Hepatocyte (in vitro differentiated cells): ENCODE measurements around the gene CDC42EP1. TPM values are rescaled to one million over a fixed set of nuclear protein-coding genes. Genes with fewer than 3 reads are reported as not detected.

Experiments
- DNase-seq: peaks from one replicate; pipeline ENCODE4 v3.0.0-alpha.2; 2016; ENCODE audit warnings: low spot score
- H2AFZ ChIP-seq: fragments of 200-600 bp; sonication (generic); 2 replicates; pipeline ENCODE4 v1.6.0; 2016; ENCODE audit warnings: antibody characterized with exemption, mild to moderate bottlenecking
- H3K27ac ChIP-seq: fragments of 200-600 bp; sonication (generic); 2 replicates; pipeline ENCODE4 v1.5.1; 2016; ENCODE audit warnings: mild to moderate bottlenecking
- H3K27me3 ChIP-seq: fragments of 200-600 bp; sonication (generic); 2 replicates; pipeline ENCODE4 v1.6.1; 2016
- H3K36me3 ChIP-seq: fragments of 200-600 bp; sonication (generic); replicated peaks from 2 replicates; pipeline ENCODE4 v1.5.1; 2016; ENCODE audit warnings: low read depth; ENCODE audit not compliant: insufficient read depth
- H3K4me1 ChIP-seq: fragments of 200-600 bp; sonication (generic); 2 replicates; pipeline ENCODE4 v1.5.1; 2016; ENCODE audit warnings: mild to moderate bottlenecking, moderate library complexity; ENCODE audit not compliant: insufficient read depth
- H3K4me2 ChIP-seq: fragments of 200-600 bp; sonication (generic); 2 replicates; pipeline ENCODE4 v1.6.0; 2016
- H3K4me3 ChIP-seq: fragments of 200-600 bp; sonication (generic); 2 replicates; pipeline ENCODE4 v1.5.1; 2016; ENCODE audit warnings: mild to moderate bottlenecking
- H3K79me2 ChIP-seq: fragments of 200-600 bp; sonication (generic); 2 replicates; pipeline ENCODE4 v1.6.0; 2017; ENCODE audit warnings: mild to moderate bottlenecking
- H3K9me2 ChIP-seq: fragments of 200-600 bp; sonication (generic); replicated peaks from 2 replicates; pipeline ENCODE4 v1.6.0; 2017; ENCODE audit warnings: mild to moderate bottlenecking; ENCODE audit not compliant: insufficient read depth
- H3K9me3 ChIP-seq: fragments of 200-600 bp; sonication (generic); 2 replicates; pipeline ENCODE4 v1.5.1; 2016; ENCODE audit warnings: low read depth, mild to moderate bottlenecking
- H4K20me1 ChIP-seq: fragments of 200-600 bp; sonication (generic); 2 replicates; pipeline ENCODE4 v1.6.0; 2016; ENCODE audit warnings: mild to moderate bottlenecking; ENCODE audit not compliant: insufficient read depth, poor library complexity, severe bottlenecking
- EZH2 ChIP-seq: fragments of 200-600 bp; sonication (generic); IDR thresholded peaks from 2 replicates; pipeline ENCODE4 v1.6.1; 2016; ENCODE audit warnings: antibody characterized with exemption, mild to moderate bottlenecking, borderline replicate concordance
- EZH2phosphoT487 ChIP-seq: fragments of 200-600 bp; sonication (generic); IDR thresholded peaks from one replicate; pipeline ENCODE4 v1.6.1; 2018; ENCODE audit warnings: antibody characterized with exemption, mild to moderate bottlenecking, low read depth, moderate library complexity; ENCODE audit not compliant: unreplicated experiment, severe bottlenecking
- WGBS: methylation state at CpG from one replicate; pipeline ENCODE4 v1.1.6; 2016; ENCODE audit warnings: low lambda C conversion rate; ENCODE audit errors: missing lambda C conversion rate; 5-methylcytosine and 5-hydroxymethylcytosine counted together
- polyA plus RNA-seq: library from polyadenylated mRNA; unstranded; fragments of >200 nt; fragmentation: Nextera tagmentation; extraction: Ambion mirVana; gene quantifications from 2 replicates; pipeline ENCODE4 v1.2.1, GENCODE V29; 2016
- total RNA-seq: library from RNA; depleted of rRNA; stranded (reverse); fragments of >200 nt; gene quantifications from 2 replicates; pipeline ENCODE4 v1.2.3, GENCODE V29; 2014
- TF ChIP-seq, protein P1 (sequence below): fragments of 200-600 bp; sonication (generic); IDR thresholded peaks from 2 replicates; pipeline ENCODE4 v1.5.1; 2016; ENCODE audit warnings: antibody characterized with exemption, mild to moderate bottlenecking; ENCODE audit not compliant: poor library complexity

Gene CDC42EP1
- total and polyA plus RNA-seq, 2 experiments from 2014 or later: 34.6 to 149 TPM

DNA sequence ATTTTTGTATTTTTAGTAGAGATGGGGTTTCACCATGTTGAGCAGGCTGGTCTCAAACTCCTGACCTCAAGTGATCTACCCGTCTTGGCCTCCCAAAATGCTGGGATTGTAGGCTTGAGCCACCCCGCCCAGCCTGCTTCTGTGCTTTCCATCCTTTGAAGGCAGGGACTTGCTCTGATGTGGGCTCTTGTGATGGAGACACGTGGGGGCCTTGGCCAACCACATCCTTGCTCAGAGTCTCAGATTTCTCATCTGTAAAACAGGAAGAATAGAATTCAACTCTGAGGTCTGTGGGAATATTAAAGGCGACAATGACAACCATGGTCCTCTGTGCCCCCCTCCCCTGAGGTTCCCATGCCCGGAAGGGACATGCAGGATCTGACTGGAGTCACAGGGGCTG lies 44.6 kb downstream of the CDC42EP1 start:
- Histone ChIP-seq H3K27me3 (no peaks in the 10 kb centered on the region), H3K4me2 (no peak overlapping the region), H3K9me3 (no peaks in the 10 kb centered on the region), H2AFZ (no peak overlapping the region), H3K4me1 (peaks cover 15% of the 10 kb centered on the region), H4K20me1 (no peaks in the 10 kb centered on the region), H3K9me2 (no peaks in the 10 kb centered on the region), H3K36me3 (no peaks in the 10 kb centered on the region), H3K79me2 (peaks cover 7% of the 10 kb centered on the region), H3K4me3 (no peak overlapping the region), H3K27ac (no peak overlapping the region)
- TF ChIP-seq, protein P1, sequence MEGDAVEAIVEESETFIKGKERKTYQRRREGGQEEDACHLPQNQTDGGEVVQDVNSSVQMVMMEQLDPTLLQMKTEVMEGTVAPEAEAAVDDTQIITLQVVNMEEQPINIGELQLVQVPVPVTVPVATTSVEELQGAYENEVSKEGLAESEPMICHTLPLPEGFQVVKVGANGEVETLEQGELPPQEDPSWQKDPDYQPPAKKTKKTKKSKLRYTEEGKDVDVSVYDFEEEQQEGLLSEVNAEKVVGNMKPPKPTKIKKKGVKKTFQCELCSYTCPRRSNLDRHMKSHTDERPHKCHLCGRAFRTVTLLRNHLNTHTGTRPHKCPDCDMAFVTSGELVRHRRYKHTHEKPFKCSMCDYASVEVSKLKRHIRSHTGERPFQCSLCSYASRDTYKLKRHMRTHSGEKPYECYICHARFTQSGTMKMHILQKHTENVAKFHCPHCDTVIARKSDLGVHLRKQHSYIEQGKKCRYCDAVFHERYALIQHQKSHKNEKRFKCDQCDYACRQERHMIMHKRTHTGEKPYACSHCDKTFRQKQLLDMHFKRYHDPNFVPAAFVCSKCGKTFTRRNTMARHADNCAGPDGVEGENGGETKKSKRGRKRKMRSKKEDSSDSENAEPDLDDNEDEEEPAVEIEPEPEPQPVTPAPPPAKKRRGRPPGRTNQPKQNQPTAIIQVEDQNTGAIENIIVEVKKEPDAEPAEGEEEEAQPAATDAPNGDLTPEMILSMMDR: no peak
- no peak for TF ChIP-seq EZH2phosphoT487
- TF ChIP-seq EZH2: no peak
- DNase-seq: no peak
- WGBS: 76% methylated on average over 5 of the region's 5 CpGs

GRCh38 chr22:37607010-37607934 lies 47.0 kb downstream of the CDC42EP1 start:
- no peak for TF ChIP-seq EZH2
- TF ChIP-seq, protein P1: peak; percentile 98
- Histone ChIP-seq H3K79me2 (peaks cover 28% of the 10 kb centered on the region), H2AFZ (peak overlapping the region; percentile 57), H3K4me1 (peaks cover 24% of the 10 kb centered on the region), H3K36me3 (no peaks in the 10 kb centered on the region), H3K27ac (peak overlapping the region; percentile 95), H3K4me2 (peak overlapping the region; percentile 75), H3K4me3 (no peak overlapping the region), H3K27me3 (no peaks in the 10 kb centered on the region), H3K9me3 (no peaks in the 10 kb centered on the region), H3K9me2 (no peaks in the 10 kb centered on the region), H4K20me1 (no peaks in the 10 kb centered on the region)
- WGBS: 12% methylated on average over 44 of the region's 44 CpGs
- peak; percentile 95 for DNase-seq

GRCh38 chr22:37607935-37608476 lies 47.7 kb downstream of the CDC42EP1 start:
- Histone ChIP-seq H3K79me2 (peaks cover 28% of the 10 kb centered on the region), H3K9me3 (no peaks in the 10 kb centered on the region), H4K20me1 (no peaks in the 10 kb centered on the region), H3K27me3 (no peaks in the 10 kb centered on the region), H3K4me3 (peak overlapping the region; percentile 34), H3K9me2 (no peaks in the 10 kb centered on the region), H3K36me3 (no peaks in the 10 kb centered on the region), H3K27ac (peak overlapping the region; percentile 95), H3K4me1 (peaks cover 24% of the 10 kb centered on the region), H2AFZ (peak overlapping the region; percentile 57), H3K4me2 (peak overlapping the region; percentile 75)
- TF ChIP-seq, protein P1: no peak
- TF ChIP-seq EZH2 (no peak), EZH2phosphoT487 (no peak)
- DNase-seq: no peak
- 8% methylated on average over 17 of the region's 17 CpGs for WGBS
